BE2C (cell line): Measurements from ENCODE around the gene MIB2.
"Not testable (repeated sequence)": the region's sequence is repeated elsewhere in the genome, so short reads cannot be mapped to it uniquely, and the experiment has no call there.

ENCODE experiments used
- DNase-seq: peaks from one replicate; pipeline ENCODE4 v3.0.0-alpha.2; 2020
- H3K27me3 ChIP-seq: fragments of 250-450 bp; sonication (Bioruptor Pico); 2 replicates; pipeline ENCODE4 v1.5.1; 2020; ENCODE audit warnings: mild to moderate bottlenecking
- H3K36me3 ChIP-seq: fragments of 250-450 bp; sonication (Bioruptor Pico); 2 replicates; pipeline ENCODE4 v1.5.1; 2020; ENCODE audit warnings: mild to moderate bottlenecking
- H3K4me1 ChIP-seq: fragments of 250-450 bp; sonication (Bioruptor Pico); 2 replicates; pipeline ENCODE4 v1.5.1; 2020
- H3K4me3 ChIP-seq: 2 replicates; pipeline ENCODE4 v1.5.1; 2011; ENCODE audit warnings: low read depth, low read length
- H3K9me3 ChIP-seq: fragments of 250-450 bp; sonication (Bioruptor Pico); 2 replicates; pipeline ENCODE4 v1.5.1; 2020
- TF ChIP-seq, protein P1 (sequence below): IDR thresholded peaks from 2 replicates; pipeline ENCODE4 v1.5.1; 2012; ENCODE audit warnings: mild to moderate bottlenecking, low read depth, low read length

MIB2 gene

DNA sequence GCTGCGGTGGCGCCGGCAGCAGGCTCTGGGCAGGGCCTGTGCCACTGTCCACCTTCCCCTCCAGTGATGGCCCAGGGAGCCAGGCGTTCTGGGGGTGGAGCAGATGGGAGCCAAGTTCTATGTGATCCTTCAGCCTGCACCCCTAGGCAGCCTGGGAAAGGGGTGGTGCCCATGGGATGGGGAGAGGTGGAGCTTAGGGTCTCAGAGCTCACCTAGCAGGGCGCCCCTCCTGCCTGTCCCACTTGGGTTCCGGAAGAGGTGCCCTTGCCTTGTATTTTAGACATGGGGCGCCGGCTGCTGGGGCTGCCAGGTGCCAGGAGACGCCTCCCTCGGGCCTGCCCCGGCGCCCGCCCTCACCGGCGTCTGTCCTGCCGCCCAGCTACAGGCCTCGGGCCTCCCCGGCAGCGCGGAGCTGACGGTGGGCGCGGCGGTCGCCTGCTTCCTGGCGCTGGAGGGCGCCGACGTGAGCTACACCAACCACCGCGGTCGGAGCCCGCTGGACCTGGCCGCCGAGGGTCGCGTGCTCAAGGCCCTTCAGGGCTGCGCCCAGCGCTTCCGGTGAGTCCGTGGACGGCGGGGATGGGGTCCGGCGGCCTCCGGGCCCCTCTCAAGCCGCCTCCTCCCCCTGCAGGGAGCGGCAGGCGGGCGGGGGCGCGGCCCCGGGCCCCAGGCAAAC, 13.6 kb downstream of the MIB2 start:
- Histone ChIP-seq H3K4me1 (peaks cover 4% of the 10 kb centered on the region), H3K27me3 (no peaks in the 10 kb centered on the region), H3K36me3 (no peaks in the 10 kb centered on the region), H3K9me3 (no peaks in the 10 kb centered on the region), H3K4me3 (no peak overlapping the region)
- TF ChIP-seq, protein P1, sequence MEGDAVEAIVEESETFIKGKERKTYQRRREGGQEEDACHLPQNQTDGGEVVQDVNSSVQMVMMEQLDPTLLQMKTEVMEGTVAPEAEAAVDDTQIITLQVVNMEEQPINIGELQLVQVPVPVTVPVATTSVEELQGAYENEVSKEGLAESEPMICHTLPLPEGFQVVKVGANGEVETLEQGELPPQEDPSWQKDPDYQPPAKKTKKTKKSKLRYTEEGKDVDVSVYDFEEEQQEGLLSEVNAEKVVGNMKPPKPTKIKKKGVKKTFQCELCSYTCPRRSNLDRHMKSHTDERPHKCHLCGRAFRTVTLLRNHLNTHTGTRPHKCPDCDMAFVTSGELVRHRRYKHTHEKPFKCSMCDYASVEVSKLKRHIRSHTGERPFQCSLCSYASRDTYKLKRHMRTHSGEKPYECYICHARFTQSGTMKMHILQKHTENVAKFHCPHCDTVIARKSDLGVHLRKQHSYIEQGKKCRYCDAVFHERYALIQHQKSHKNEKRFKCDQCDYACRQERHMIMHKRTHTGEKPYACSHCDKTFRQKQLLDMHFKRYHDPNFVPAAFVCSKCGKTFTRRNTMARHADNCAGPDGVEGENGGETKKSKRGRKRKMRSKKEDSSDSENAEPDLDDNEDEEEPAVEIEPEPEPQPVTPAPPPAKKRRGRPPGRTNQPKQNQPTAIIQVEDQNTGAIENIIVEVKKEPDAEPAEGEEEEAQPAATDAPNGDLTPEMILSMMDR = no peak
- no peak for DNase-seq

DNA sequence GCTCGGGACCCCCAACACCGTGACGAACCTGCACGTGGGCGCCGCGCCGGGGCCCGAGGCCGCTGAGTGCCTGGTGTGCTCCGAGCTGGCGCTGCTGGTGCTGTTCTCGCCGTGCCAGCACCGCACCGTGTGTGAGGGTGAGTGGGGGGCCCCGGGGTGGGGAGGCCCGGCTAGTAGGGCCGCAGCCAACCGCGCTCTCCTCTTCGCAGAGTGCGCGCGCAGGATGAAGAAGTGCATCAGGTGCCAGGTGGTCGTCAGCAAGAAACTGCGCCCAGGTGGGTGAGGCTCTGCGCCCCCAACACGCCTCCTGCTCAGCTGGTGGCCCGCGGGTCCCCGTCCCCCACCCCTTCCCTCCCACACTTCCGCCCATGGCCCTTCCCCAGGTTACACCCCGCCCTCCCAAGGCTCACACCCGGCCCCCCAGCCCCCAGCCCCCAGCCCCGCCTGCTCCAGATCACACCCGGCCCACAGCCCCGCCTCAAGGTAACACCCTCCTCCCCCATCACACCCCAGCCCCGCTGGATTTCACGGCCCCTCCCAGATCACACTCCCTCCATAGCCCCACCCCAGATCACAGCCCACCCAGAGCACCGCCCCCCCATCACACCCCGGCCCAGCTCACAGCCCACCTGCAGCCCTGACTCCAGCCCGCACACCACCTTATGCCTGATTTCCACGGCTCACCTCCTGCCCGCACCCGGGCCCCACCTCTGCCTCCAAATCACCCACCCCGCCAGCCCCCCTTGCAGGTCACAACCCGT, 14.3 kb downstream of the MIB2 start:
- TF ChIP-seq, protein P1 = no peak
- peak; percentile 15 for DNase-seq
- H3K27me3 ChIP-seq = no peaks in the 10 kb centered on the region
- no peaks in the 10 kb centered on the region for H3K9me3 ChIP-seq
- no peak overlapping the region for H3K4me3 ChIP-seq
- no peaks in the 10 kb centered on the region for H3K36me3 ChIP-seq
- peaks cover 4% of the 10 kb centered on the region for H3K4me1 ChIP-seq

DNA sequence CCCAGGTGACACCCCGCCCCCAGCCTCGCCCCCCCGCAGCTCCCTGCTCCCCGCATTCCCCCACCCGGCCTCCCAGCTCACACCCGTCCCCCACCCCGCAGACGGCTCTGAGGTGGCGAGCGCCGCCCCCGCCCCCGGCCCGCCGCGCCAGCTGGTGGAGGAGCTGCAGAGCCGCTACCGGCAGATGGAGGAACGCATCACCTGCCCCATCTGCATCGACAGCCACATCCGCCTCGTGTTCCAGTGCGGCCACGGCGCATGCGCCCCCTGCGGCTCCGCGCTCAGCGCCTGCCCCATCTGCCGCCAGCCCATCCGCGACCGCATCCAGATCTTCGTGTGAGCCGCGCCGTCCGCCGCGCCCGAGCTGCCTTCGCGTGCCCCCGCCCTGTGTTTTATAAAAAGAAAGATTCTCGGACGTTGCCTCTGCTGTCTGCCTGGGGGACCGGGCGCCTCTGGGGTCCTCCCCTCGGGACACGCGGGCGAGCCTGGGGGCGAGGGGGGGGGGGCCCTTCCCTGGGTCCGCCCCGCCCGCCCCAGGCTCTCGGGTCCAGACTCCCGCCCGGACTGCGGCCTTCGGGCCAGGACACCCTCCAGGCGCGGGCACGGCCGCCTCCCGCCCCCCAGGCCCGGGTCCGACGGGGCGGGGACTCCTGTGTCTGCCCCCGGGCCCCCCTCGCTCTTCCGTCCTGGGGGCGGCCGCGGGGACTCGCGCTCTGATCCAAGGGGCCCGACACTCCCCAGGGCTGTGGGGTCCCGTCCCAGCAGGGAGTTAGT, 15.1 kb downstream of the MIB2 start:
- H3K36me3 ChIP-seq = no peaks in the 10 kb centered on the region
- H3K4me1 ChIP-seq = peaks cover 2% of the 10 kb centered on the region
- TF ChIP-seq, protein P1 = no peak
- H3K27me3 ChIP-seq = no peaks in the 10 kb centered on the region
- no peaks in the 10 kb centered on the region for H3K9me3 ChIP-seq
- no peak overlapping the region for H3K4me3 ChIP-seq
- no peak for DNase-seq

DNA sequence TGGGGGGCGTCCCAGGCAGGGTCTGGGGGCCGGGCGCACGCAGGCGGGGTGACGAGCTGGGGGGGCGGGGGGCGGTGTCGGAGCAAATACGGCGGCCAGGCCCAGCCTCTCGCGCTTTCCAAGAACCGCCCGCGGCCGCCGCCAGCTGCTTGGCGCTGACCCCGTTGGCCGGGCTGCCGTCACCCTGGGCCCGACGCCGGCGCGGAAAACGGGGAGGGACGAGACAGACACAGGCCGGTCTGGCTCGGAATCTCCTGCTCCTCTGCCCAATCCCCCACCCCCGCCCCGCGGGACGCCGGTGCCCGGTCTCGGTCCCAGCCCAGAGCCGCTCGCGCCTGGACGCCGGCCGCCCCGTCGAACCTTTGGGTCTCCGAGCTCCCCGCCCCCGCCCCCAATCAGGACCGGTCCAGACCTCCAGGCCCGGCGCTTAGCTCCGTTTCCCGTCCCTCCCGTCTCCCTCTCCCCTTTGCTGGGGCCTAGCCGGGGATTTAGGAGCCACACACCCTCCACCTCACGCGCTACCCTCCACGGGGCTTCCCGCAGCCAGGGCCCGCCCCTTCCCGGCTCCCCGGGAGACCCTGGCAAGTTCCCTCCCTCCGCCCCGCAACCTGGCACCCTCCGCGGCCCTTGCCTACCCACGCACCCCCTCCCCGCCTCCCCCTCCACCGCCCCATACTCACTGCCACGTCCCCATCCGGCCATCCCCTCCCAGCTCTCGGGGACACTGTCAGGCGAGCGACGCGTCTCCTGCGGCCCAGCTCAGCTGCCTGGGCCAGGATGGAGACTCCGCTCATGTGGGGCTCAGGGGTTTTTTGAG, 15.9 kb downstream of the MIB2 start:
- no peak overlapping the region for H3K4me3 ChIP-seq
- peak; percentile 10 for DNase-seq
- H3K9me3 ChIP-seq = no peaks in the 10 kb centered on the region

DNA sequence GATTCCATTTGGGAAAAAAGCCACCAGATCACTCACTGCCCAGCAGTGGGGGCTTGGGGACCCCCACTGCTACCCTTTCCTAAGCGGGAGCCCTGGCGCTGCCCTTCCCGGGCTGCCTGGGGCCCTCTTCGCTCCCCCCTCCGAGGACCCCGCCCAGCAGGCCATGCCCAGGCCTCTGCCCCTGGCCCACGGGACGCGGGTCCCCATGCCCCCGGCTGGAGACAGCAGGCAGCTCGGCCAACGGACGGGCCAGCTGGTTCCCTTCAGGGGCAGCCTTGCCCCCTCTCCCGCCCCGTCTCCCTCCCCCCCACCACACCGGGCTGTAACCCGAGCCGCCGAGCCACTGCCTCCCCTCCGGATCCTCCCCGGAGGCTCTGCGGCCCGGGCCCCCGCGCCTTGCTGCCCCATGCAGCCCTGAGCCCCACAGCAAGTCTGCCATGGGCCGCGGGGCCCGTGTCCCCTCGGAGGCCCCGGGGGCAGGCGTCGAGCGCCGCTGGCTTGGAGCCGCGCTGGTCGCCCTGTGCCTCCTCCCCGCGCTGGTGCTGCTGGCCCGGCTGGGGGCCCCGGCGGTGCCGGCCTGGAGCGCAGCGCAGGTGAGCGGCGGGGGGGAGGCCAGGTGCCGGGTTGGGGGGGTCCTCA, 16.6 kb downstream of the MIB2 start, which contains the start of gene MMP23B:
TSS of gene MMP23B (plus strand) at position 392 of the 639 bp plus-strand sequence. CDS start at position 438, 46 bp downstream.
- Histone ChIP-seq H3K4me3 (no peak within 1 kb of the TSS), H3K9me3 (no peaks in the 10 kb centered on the region), H3K36me3 (no peaks in the 10 kb centered on the region), H3K4me1 (no peaks in the 10 kb centered on the region), H3K27me3 (no peaks in the 10 kb centered on the region)
- TF ChIP-seq, protein P1 = no peak
- DNase-seq = peak; percentile 13

More for the DNA sequence above, 15.9 kb downstream of the MIB2 start:
- Histone ChIP-seq H3K27me3 (no peaks in the 10 kb centered on the region), H3K36me3 (no peaks in the 10 kb centered on the region), H3K4me1 (no peaks in the 10 kb centered on the region)
- TF ChIP-seq, protein P1 = no peak

DNA sequence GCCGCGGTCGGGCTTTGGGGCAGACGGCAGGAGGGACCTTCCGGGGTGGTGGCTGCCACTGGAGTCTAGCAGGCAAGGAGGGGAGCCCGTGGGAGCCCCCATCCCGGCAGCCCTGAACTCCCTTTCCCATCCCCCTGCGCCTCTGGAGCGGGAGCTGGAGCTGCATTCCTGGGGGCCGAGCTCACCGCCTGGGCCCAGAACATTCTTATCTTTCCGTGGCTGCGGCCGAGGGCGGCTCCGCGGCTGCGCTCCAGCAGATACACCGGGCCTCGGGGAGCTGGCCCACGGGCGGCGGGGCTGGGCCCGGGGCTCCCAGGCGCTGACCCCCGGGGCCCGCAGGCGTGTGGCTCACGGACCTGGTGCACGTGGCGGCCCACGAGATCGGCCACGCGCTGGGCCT, 18.1 kb downstream of the MIB2 start:
- H3K9me3 ChIP-seq, DNase-seq, H3K36me3 ChIP-seq, H3K4me1 ChIP-seq, H3K4me3 ChIP-seq, H3K27me3 ChIP-seq: not testable (repeated sequence)

DNA sequence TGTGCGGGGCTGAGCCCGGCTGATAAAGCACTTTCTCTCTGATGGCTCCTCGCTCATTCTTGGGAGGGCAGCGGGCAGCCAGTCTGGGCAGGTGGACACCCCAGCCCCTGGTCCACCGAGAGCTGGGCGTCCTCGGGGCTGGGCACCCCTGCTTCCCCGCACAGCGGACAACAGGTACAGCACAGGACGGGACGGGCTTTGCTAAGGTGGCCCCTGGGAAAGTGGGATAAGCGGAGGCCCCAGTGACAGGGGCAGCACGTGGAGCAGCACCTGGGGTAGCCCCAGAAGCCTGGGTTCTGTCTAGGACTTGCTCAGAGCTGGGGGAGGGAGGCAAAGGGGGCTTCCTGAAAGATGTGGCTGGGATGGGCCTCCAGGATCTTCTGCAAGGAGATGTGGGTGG, 19.3 kb downstream of the MIB2 start:
- H3K27me3 ChIP-seq, DNase-seq, H3K9me3 ChIP-seq, H3K4me3 ChIP-seq, H3K36me3 ChIP-seq, H3K4me1 ChIP-seq: not testable (repeated sequence)

DNA sequence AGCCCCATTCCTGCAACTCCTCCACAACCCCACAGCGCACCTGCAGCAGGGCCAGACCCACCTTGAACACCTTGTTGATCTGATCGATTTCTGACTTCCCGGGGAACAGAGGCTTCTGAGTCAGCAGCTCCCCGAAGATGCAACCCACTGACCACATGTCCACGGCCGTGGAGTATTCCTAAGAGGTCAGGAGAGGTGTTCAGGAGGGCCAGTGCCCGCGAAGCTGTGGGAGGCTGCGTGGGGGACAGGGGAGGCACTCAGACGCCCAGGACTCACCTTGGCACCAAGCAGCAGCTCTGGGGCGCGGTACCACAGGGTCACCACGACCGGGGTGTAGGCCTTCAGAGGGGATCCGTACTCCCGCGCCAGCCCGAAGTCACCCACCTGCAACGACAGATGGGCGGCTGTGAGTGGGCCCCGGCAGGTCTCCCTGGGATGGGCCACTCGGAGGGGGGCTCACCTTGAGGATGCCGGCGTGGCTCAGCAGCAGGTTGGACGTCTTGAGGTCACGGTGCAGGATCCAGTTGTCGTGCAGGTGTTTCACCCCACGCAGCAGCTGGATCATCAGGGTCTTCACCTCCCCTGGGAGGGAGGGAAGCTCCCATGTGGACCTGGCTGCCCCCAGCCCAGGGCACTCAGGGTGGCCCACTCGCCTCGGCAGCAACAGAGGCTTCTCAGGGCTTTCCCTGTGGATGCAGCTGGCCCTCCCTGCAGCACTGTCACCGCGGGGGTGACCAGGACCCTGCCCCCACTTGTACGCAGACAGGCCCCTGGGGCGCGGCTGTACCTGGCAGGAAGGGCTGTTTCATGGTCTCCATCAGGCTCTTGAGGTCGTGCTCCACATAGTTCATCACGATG, 21.6 kb downstream of the MIB2 start:
- H3K4me3 ChIP-seq, H3K27me3 ChIP-seq, DNase-seq, H3K36me3 ChIP-seq, H3K4me1 ChIP-seq, H3K9me3 ChIP-seq: not testable (repeated sequence)
